ENCODE measurements around the gene GPC5. TPM values are rescaled to one million over a fixed set of nuclear protein-coding genes. Genes with fewer than 3 reads are reported as not detected.

Gene GPC5
- total and polyA plus RNA-seq, 11 donors, result 0.14 to 2.9 (median 0.84) TPM; not detected in 1

DNA sequence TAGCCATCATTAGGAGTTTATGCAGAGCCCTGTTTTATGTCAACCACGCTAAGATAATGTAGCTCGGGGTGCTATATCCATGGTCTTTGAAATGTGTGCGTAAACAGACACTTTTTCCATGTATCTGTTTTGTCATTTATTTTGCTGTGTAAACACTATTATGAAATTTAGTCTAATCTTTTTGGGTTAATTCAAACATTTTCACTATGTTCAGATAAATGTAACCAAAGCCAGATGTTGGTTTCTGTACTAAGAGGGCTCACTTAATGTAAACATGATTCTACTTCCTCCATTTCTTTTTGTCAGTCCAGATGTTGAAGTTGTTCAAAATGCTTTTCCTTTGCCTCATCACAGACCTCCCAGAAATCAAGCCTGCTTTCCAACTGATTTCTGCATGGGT, 1328.7 kb downstream of the GPC5 start:
- intact Hi-C loops (cut with DNase I), result no loop called here
- no peaks in the 10 kb centered on the region for H3K9me3 ChIP-seq
- no peak overlapping the region for H3K4me3 ChIP-seq
- H3K27me3 ChIP-seq, result no peaks in the 10 kb centered on the region
- ATAC-seq (no peak), DNase-seq (no peak)
- no peak for TF ChIP-seq POLR2A (IDR thresholded peaks at IDR 0.05)
- TF ChIP-seq, protein P1, sequence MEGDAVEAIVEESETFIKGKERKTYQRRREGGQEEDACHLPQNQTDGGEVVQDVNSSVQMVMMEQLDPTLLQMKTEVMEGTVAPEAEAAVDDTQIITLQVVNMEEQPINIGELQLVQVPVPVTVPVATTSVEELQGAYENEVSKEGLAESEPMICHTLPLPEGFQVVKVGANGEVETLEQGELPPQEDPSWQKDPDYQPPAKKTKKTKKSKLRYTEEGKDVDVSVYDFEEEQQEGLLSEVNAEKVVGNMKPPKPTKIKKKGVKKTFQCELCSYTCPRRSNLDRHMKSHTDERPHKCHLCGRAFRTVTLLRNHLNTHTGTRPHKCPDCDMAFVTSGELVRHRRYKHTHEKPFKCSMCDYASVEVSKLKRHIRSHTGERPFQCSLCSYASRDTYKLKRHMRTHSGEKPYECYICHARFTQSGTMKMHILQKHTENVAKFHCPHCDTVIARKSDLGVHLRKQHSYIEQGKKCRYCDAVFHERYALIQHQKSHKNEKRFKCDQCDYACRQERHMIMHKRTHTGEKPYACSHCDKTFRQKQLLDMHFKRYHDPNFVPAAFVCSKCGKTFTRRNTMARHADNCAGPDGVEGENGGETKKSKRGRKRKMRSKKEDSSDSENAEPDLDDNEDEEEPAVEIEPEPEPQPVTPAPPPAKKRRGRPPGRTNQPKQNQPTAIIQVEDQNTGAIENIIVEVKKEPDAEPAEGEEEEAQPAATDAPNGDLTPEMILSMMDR (IDR thresholded peaks at IDR 0.05), result no peak
- H3K36me3 ChIP-seq, result no peaks in the 10 kb centered on the region
- WGBS, 4 donors, result 50 to 67% (median 58%) methylated on average over 3 of the region's 3 CpGs
- no peak overlapping the region for H3K27ac ChIP-seq
- H3K4me1 ChIP-seq, result no peaks in the 10 kb centered on the region

DNA sequence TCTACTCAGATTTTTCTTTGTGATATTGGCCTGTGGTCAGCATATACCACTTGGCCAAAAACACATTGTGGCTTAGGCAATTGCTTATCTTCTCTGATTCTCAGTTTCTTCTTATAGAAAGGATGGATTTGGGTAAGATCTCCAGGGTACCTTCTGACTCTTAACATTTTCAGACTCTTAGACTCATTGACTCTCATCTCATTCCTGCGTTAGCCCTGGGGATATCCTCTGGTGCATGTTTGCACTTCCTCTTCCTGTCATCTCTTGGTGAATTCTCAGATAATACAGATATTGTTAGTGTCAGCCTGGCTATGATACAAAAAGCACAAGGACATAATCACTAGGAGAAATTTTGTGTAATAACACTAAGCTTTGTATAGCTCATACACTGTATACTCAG, 1335.6 kb downstream of the GPC5 start:
- TF ChIP-seq, protein P1 (IDR thresholded peaks at IDR 0.05), result no peak
- TF ChIP-seq POLR2A (IDR thresholded peaks at IDR 0.05), result no peak
- Histone ChIP-seq H3K9me3 (peaks cover 0 to 22% (median 7%) of the 10 kb centered on the region in 12 donors), H3K4me3 (no peak overlapping the region), H3K36me3 (no peaks in the 10 kb centered on the region), H3K27me3 (no peaks in the 10 kb centered on the region), H3K27ac (no peak overlapping the region), H3K4me1 (no peaks in the 10 kb centered on the region)
- DNase-seq, result no peak
- WGBS, 4 donors, result 18 to 26% (median 23%) methylated on average over 1 of the region's 1 CpG
- no peak for ATAC-seq
- intact Hi-C loops (cut with DNase I), result no loop called here

DNA sequence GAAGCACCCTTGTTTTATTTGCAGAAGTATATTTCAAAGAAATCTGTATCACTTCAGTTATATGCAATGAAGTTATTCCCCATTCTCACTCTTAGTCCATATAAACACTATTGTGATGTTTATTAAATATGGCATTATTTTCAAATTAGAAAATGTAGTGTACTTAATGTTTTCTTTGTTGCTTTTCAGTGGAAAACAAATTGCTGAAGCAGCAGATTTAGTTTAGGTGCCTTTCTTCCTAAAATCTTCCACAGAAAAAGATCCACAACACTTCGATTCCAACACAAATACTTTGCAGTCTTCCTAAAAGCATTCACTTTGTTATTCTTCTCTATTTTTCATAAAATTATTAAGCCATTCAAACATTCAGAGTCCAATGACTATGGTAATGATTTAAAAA, 1336.1 kb downstream of the GPC5 start:
- ATAC-seq (no peak), DNase-seq (no peak)
- no peak for TF ChIP-seq POLR2A (IDR thresholded peaks at IDR 0.05)
- TF ChIP-seq, protein P1 (IDR thresholded peaks at IDR 0.05), result no peak
- intact Hi-C loops (cut with DNase I), result no loop called here
- 74 to 86% (median 78%) methylated on average over 1 of the region's 1 CpG for WGBS, 4 donors
- no peak overlapping the region for H3K4me3 ChIP-seq
- H3K27ac ChIP-seq, result no peak overlapping the region
- no peaks in the 10 kb centered on the region for H3K27me3 ChIP-seq
- no peaks in the 10 kb centered on the region for H3K36me3 ChIP-seq
- peaks cover 0 to 22% (median 7%) of the 10 kb centered on the region in 12 donors for H3K9me3 ChIP-seq
- no peaks in the 10 kb centered on the region for H3K4me1 ChIP-seq

DNA sequence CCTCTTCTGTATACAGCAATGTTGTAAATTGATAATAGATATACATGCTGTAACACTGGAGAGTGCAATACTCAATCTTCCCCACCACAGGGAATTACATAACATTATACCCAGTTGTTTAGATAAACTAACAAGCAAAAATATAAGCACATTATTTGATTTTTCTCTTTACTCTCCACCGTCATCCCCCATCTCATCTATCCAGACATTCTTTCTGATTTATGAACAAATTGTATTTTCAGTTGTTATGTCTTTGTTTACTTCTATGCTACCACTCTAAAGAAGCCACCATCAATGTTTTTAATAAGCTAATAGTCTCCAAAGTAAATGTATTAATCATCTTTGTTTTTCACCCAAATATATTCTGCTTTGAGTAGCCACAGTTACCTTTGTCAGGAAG, 1337.5 kb downstream of the GPC5 start:
- Histone ChIP-seq H3K27me3 (no peaks in the 10 kb centered on the region), H3K9me3 (peaks cover 0 to 22% (median 7%) of the 10 kb centered on the region in 12 donors), H3K4me1 (no peaks in the 10 kb centered on the region), H3K4me3 (no peak overlapping the region), H3K36me3 (no peaks in the 10 kb centered on the region), H3K27ac (no peak overlapping the region)
- ATAC-seq (no peak), DNase-seq (no peak)
- TF ChIP-seq POLR2A (IDR thresholded peaks at IDR 0.05), result no peak
- TF ChIP-seq, protein P1 (IDR thresholded peaks at IDR 0.05), result no peak
- intact Hi-C loops (cut with DNase I), result no loop called here
- WGBS, 4 donors, result 86 to 94% (median 88%) methylated on average over 1 of the region's 1 CpG
